Mucosa of descending colon (tissue), 3 donors: ENCODE measurements around the gene RIF1. TPM values are rescaled to one million over a fixed set of nuclear protein-coding genes. Genes with fewer than 3 reads are reported as not detected.

ENCODE experiments used
- ATAC-seq: fragments of 200-7000 bp; cut with Tn5 transposase; one replicate; pipeline ENCODE4 v1.9.1; 2020; ENCODE audit warnings: mild to moderate bottlenecking, moderate library complexity
- DNase-seq, 3 donors: peaks; one replicate each; pipeline ENCODE4 v3.0.0-alpha.2; 2020
- H3K36me3 ChIP-seq: fragments of 200-600 bp; one replicate; pipeline ENCODE4 v1.8.0; 2021; ENCODE audit warnings: low read depth, mild to moderate bottlenecking
- H3K4me1 ChIP-seq: fragments of 200-600 bp; one replicate; pipeline ENCODE4 v1.8.0; 2021; ENCODE audit warnings: low read depth, mild to moderate bottlenecking
- H3K4me3 ChIP-seq: fragments of 200-600 bp; one replicate; pipeline ENCODE4 v1.8.0; 2021; ENCODE audit warnings: mild to moderate bottlenecking
- H3K9me3 ChIP-seq: fragments of 200-600 bp; one replicate; pipeline ENCODE4 v1.8.0; 2021; ENCODE audit warnings: mild to moderate bottlenecking
- CTCF ChIP-seq: fragments of 200-600 bp; IDR thresholded peaks from one replicate; pipeline ENCODE4 v1.8.0; 2022; ENCODE audit warnings: antibody characterized with exemption, mild to moderate bottlenecking
- intact Hi-C, 2 donors: fragments of 100-400 bp; cut with DNase I in 1 of 2; cut with micrococcal nuclease in 1 of 2; formaldehyde crosslinking; loops; one replicate each; pipeline versions ENCODE4 v1.11.0 to v1.11.1; 2022; cut with DNase I, micrococcal nuclease
- total RNA-seq, 3 donors: library from RNA; stranded (reverse); fragmentation: NEBNext Ultra II Directional in 2 of 3; extraction: Animal tissue kit (Norgen Biotek cat#: 25700) in 2 of 3; gene quantifications; one replicate each; pipeline versions ENCODE4 v1.2.1 to v1.2.4, GENCODE V29; 2021 to 2023
- donor health status: DM: no; HTN: no; CAD: no; lungs with moderate emphysema.
- donor health status: DM: no; HTN: no; CAD: no.
- donor health status: DM: no; HTN: yes; CAD: no.

The RIF1 gene
- total RNA-seq, 3 donors from 2014 or later: 25.7 to 42.5 (median 32.9) TPM

- intact Hi-C loops: no loop called here
- Histone ChIP-seq H3K9me3 (no peaks in the 10 kb centered on the region), H3K36me3 (no peaks in the 10 kb centered on the region), H3K4me3 (no peak overlapping the region), H3K4me1 (no peaks in the 10 kb centered on the region)
- TF ChIP-seq CTCF: no peak
- ATAC-seq (no peak), DNase-seq (no peak)
Observed at GRCh38 chr2:151394509-151394908, 15.2 kb upstream of the RIF1 start.

GRCh38 chr2:151395509-151396374 lies 14.0 kb upstream of the RIF1 start:
- Histone ChIP-seq H3K4me3 (no peak overlapping the region), H3K36me3 (no peaks in the 10 kb centered on the region), H3K4me1 (no peaks in the 10 kb centered on the region), H3K9me3 (no peaks in the 10 kb centered on the region)
- DNase-seq (no peak), ATAC-seq (no peak)
- TF ChIP-seq CTCF: no peak
- intact Hi-C loops: no loop called here

DNA sequence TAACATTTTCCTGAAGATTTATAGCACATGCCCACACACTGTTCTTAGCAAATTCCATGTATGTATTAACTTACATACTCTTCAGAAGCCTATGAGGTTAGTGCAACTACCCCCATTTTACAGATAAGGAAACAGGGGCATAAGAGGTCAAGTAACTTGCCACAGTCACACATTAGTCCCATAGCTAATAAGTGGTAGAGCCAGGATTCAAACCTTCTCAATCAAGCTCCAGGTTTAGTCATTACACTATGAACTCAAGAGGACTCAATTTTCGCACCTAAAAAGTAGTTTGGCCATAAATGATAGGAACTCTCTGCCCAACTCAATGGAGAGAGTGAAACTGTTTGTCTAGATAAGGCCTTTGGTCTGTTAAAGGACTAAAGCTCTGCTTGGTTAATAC lies 9.7 kb upstream of the RIF1 start:
- ATAC-seq: no peak
- TF ChIP-seq CTCF: no peak
- Histone ChIP-seq H3K4me3 (no peak overlapping the region), H3K4me1 (no peaks in the 10 kb centered on the region), H3K36me3 (no peaks in the 10 kb centered on the region), H3K9me3 (no peaks in the 10 kb centered on the region)
- DNase-seq: no peak
- intact Hi-C loops: no loop called here

DNA sequence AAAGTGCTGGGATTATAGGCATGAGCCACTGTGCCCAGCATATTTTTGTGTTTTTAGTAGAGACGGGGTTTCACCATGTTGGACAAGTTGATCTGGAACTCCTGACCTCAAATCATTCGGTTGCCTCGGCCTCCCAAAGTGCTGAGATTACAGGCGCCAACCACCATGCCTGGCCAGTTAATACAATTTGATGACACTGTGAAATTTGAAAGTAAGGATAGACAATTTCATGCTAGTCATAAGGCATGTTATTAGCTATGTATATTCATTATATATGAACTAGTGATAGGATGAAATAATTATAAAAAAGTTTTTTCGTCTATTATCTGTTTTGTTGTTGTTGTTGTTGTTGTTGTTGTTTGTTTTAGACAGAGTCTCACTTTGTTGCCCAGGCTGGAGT lies 8.6 kb upstream of the RIF1 start:
- Histone ChIP-seq H3K4me3 (no peak overlapping the region), H3K4me1 (no peaks in the 10 kb centered on the region), H3K36me3 (no peaks in the 10 kb centered on the region), H3K9me3 (no peaks in the 10 kb centered on the region)
- intact Hi-C loops: no loop called here
- TF ChIP-seq CTCF: no peak
- ATAC-seq (no peak), DNase-seq (no peak)

DNA sequence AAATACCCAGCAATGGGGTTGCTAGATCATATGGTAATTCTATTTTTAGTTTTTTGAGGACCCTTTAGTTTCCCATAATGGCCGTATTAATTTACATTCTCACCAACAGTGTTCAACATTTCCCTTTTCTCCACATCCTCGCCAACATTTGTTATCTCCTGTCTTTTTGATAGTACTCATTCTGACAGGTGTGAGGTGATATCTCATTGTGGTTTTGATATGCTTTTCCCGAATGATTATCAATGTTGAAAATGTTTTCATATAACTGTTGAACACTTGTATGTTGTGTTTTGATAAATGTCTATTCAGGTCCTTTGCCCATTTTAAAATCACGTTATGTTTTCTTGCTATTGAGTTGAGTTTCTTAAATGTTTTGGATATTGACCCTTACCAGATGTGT lies 5.8 kb upstream of the RIF1 start:
- Histone ChIP-seq H3K4me1 (no peaks in the 10 kb centered on the region), H3K4me3 (no peak overlapping the region), H3K9me3 (no peaks in the 10 kb centered on the region), H3K36me3 (no peaks in the 10 kb centered on the region)
- ATAC-seq (no peak), DNase-seq (no peak)
- TF ChIP-seq CTCF: no peak
- intact Hi-C loops: no loop called here
